ENCODE results near the gene PDX1. TPM values are rescaled to one million over a fixed set of nuclear protein-coding genes. Genes with fewer than 3 reads are reported as not detected.

PDX1 gene
- total and polyA plus RNA-seq, 8 donors: not detected

DNA sequence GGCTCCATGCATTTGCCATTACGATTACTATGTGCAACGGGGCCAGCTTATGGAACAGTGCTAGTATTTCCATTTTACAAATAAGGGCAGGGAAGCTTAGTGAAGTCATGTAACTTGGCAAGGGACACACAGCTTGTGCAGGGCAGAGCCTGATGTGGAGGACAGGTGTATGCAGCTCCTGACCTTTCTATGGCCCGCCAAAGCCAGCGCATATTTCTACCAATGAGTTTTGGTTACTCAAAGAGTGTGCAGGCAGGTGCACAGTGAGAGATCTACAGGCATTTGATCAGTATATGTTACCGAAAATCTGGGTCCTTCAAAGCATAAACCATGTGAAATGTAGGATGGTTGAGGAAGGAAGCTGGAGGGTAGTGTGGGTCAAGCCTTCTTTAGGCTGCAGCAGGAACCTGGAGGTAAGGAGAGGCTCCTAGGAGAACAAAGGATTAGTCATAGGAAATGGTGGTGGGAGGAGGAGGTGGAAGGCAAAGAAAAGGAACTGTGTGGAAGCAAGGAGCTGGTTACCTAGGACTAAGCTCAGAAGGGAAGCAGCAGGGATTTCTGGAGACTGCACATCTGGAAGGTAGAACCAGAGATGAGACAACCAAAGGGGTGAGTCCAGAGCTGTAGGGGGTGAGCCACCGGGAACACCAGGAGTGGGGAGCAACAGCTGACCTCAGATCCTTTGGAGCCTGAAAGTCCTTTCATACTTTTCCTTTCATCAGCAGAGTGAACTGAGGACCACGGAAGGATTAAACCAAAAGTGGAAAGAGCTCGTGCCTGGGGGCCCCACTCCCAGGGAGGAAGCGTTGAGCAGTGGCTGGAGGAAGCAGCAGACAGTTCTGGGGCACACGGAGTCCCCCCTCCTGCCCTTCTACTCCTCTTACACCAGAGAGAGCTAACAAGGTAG lies 4.2 kb upstream of the PDX1 start:
- Histone ChIP-seq H3K36me3 (no peaks in the 10 kb centered on the region), H3K27ac (no peak overlapping the region), H3K4me3 (no peak overlapping the region), H3K4me1 (peaks cover 11 to 14% of the 10 kb centered on the region in 2 donors), H3K27me3 (peaks cover 75 to 100% of the 10 kb centered on the region in 2 donors), H3K9me3 (no peaks in the 10 kb centered on the region)
- DNase-seq (no peak), ATAC-seq (no peak)
- TF ChIP-seq, protein P1, sequence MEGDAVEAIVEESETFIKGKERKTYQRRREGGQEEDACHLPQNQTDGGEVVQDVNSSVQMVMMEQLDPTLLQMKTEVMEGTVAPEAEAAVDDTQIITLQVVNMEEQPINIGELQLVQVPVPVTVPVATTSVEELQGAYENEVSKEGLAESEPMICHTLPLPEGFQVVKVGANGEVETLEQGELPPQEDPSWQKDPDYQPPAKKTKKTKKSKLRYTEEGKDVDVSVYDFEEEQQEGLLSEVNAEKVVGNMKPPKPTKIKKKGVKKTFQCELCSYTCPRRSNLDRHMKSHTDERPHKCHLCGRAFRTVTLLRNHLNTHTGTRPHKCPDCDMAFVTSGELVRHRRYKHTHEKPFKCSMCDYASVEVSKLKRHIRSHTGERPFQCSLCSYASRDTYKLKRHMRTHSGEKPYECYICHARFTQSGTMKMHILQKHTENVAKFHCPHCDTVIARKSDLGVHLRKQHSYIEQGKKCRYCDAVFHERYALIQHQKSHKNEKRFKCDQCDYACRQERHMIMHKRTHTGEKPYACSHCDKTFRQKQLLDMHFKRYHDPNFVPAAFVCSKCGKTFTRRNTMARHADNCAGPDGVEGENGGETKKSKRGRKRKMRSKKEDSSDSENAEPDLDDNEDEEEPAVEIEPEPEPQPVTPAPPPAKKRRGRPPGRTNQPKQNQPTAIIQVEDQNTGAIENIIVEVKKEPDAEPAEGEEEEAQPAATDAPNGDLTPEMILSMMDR (IDR thresholded peaks at IDR 0.05): no peak
- intact Hi-C loops (cut with DNase I): no loop called here

DNA sequence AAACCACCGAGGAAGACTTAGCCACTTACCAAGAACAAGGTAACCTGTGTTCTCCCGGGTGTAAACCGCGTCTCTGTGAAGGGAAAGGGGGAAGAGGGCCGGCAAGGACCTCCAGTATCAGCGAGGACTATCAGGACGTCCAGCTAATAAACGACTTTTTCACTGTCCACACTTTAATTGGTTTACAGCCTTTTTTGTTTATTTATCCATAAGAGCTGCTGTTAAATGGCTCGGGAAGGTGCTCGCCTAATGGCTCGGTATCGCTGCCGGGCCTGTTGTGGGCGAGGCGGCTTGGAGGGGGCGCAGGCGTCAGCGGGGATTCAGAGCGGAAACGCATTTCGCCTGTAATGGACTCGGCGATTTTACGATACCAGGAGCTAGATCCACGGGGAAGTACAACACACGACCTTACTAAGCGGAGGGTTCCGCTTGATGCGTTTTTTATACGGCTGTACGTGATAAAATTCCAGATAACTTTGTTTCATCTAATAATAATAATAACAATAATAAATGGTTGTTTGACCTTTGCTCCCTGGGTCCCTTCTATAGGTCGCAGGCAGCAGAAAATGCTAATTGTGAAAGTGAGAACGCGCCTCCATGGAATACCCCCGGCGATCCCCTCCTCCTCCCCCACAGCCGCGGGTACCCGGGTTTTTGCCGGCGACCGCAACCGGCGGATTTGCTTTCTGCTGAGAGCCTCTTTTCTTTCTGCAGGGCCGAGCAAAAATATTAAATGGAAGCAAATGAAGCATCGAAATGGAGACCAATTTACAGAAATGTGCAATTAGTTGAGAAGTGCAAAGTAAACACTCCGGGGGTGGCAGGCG lies 2.5 kb upstream of the PDX1 start:
- TF ChIP-seq, protein P1 (IDR thresholded peaks at IDR 0.05): no peak
- no peak for ATAC-seq
- Histone ChIP-seq H3K4me1 (peaks cover 20 to 26% of the 10 kb centered on the region in 2 donors), H3K27ac (no peak overlapping the region), H3K27me3 (peaks cover 86 to 100% of the 10 kb centered on the region in 2 donors), H3K4me3 (no peak overlapping the region), H3K36me3 (no peaks in the 10 kb centered on the region), H3K9me3 (no peaks in the 10 kb centered on the region)
- intact Hi-C loops (cut with DNase I): no loop called here
- no peak for DNase-seq

DNA sequence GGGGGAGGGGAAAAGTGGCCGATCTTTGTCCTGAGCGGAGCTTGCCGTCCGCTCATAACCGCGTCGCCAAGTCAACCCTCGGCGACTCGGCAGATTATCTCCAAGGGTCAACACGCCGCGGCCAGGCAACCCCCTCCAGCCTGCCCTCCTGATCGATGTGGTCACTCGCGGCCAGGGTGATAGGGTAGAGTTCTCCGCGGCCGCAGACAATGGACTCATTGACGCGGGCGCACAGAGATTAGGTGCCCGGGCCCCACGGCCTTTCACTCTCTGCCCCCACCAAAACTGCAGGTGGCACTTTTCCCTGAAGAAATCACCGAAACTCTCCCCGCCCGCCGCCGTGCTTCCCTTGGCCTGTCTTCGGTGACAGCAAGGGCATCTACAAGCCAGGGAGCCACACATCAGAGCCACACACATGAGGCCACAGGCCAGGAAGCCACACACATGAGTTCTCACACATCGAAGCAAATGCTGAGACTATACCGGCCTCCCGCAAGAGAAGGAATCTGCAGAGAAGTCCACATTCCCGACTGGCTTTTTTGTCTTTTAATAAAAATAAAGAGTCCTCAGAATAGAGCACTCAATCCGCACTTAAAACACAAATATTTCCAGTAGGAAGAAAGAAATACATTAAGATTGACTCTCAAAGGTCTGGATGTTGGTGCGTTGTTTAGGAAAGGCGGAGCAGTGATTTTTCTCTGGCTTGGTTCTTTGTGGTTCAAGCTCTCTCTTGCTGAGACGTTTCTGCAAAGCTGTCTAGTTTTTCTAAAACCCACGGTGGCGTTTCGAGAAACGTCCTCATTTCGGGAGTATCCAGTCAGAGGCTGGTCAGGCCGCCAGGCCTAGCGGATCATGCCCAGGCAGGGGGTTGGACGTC lies 1.5 kb upstream of the PDX1 start:
- H3K27me3 ChIP-seq: peaks cover 94 to 100% of the 10 kb centered on the region in 2 donors
- DNase-seq (no peak), ATAC-seq (no peak)
- peaks cover 20 to 26% of the 10 kb centered on the region in 2 donors for H3K4me1 ChIP-seq
- H3K36me3 ChIP-seq: no peaks in the 10 kb centered on the region
- TF ChIP-seq, protein P1 (IDR thresholded peaks at IDR 0.05): no peak
- H3K27ac ChIP-seq: no peak overlapping the region
- no peak overlapping the region for H3K4me3 ChIP-seq
- H3K9me3 ChIP-seq: no peaks in the 10 kb centered on the region
- intact Hi-C loops (cut with DNase I): no loop called here

DNA sequence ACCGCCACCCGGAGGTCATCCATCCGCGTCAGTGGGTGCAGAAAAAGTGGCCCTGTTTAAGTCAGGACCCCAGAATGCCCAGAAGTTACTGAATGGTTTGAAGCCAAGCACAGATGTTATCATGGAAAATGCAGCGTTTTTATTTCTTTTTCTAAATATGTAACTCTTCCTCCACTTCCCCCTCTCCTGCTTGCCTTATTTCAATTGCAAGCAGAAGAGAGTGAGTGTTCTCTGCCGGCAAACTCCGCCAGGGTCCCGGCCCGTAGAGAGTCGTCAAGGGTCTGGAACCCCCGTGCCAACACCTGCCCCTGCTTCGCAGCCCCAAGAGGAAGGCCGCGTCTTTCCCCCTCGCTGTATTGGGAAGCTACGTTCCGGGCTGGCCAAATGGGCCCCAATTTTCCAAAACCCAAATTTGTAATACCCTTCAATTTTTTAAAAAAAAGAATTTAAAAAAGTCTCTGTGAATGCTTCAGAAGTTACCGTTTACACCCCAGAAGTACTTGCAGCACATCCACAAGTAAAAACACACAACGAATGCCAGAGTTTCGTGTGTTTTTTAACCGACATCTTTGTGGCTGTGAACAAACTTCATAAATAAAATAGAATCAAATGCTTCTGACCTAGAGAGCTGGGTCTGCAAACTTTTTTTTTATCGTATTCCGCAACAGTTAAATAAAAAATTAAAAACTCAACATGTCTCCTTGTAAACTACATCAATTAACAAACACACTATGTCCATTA lies 712 bp upstream of the PDX1 start:
- no peak overlapping the region for H3K27ac ChIP-seq
- no peaks in the 10 kb centered on the region for H3K36me3 ChIP-seq
- intact Hi-C loops (cut with DNase I): no loop called here
- TF ChIP-seq, protein P1 (IDR thresholded peaks at IDR 0.05): no peak
- H3K9me3 ChIP-seq: no peaks in the 10 kb centered on the region
- H3K27me3 ChIP-seq: peaks cover 98 to 100% of the 10 kb centered on the region in 2 donors
- H3K4me3 ChIP-seq: no peak overlapping the region
- no peak for DNase-seq
- H3K4me1 ChIP-seq: peaks cover 20 to 26% of the 10 kb centered on the region in 2 donors
- no peak for ATAC-seq
